NCI-H748 (cell line): ENCODE data around the gene FOXP1.

ENCODE experiments used
- DNase-seq: peaks from one replicate; lab custom pipeline; 2025; ENCODE audit not compliant: unreplicated experiment; lab: John Stamatoyannopoulos, UW

FOXP1 gene

GRCh38 chr3:71587958-71588357 is 4.4 kb upstream of the FOXP1 start:
- DNase-seq, result peak; percentile 48

GRCh38 chr3:71586810-71587242 is 3.3 kb upstream of the FOXP1 start:
- DNase-seq, result no peak

GRCh38 chr3:71585887-71586809 is 2.6 kb upstream of the FOXP1 start:
- peak; percentile 26 for DNase-seq

- DNase-seq, result peak; percentile 24
Observed at GRCh38 chr3:71585131-71585530, 1.6 kb upstream of the FOXP1 start.

- DNase-seq, result peak; percentile 76
Observed at GRCh38 chr3:71584394-71585011, 975 bp upstream of the FOXP1 start.

GRCh38 chr3:71582612-71583565 is 639 bp downstream of the FOXP1 start:
- DNase-seq, result peak; percentile 84

GRCh38 chr3:71582036-71582611 is 1.4 kb downstream of the FOXP1 start:
- DNase-seq, result peak; percentile 64

- peak; percentile 61 for DNase-seq
Observed at GRCh38 chr3:71581457-71582035, 2.0 kb downstream of the FOXP1 start.

GRCh38 chr3:71580636-71581456 is 2.7 kb downstream of the FOXP1 start:
- DNase-seq, result peak; percentile 12

GRCh38 chr3:71579935-71580406 is 3.6 kb downstream of the FOXP1 start:
- peak; percentile 35 for DNase-seq

- DNase-seq, result no peak
Observed at GRCh38 chr3:71579326-71579934, 4.1 kb downstream of the FOXP1 start.

GRCh38 chr3:71578054-71578751 is 5.3 kb downstream of the FOXP1 start:
- no peak for DNase-seq

GRCh38 chr3:71577011-71577410 is 6.5 kb downstream of the FOXP1 start:
- no peak for DNase-seq

- no peak for DNase-seq
Observed at GRCh38 chr3:71575433-71575832, 8.1 kb downstream of the FOXP1 start.

- DNase-seq, result no peak
Observed at GRCh38 chr3:71573181-71573580, 10.3 kb downstream of the FOXP1 start.

GRCh38 chr3:71570546-71570945 is 13.0 kb downstream of the FOXP1 start:
- DNase-seq, result no peak

GRCh38 chr3:71568207-71568606 is 15.3 kb downstream of the FOXP1 start:
- no peak for DNase-seq

- no peak for DNase-seq
Observed at GRCh38 chr3:71566776-71567175, 16.8 kb downstream of the FOXP1 start.
